NCI-H1417 (cell line): Measurements from ENCODE around the gene CALHM6.

Source experiments
- DNase-seq, 3 experiments: peaks; one replicate each; lab custom pipeline; 2025; lab: John Stamatoyannopoulos, UW

The CALHM6 gene

DNA sequence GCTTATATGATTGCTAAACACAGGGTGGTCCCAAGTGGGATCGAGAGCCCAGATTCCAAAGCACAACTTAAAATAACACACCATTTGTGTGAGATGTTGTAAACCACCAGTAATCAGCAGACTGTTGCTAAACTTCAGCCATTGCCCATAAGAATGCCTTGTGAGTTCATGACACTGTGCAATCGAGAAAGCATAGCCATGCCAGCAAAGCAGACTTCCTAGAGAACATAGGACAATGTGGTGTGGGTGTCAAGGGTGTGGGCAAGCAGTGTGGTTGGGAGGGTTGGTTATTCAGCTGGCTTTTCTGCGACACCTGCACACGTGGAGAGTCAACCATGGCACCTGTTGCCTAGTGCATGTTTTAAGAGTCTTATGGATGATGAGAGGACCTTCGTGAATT, 16.1 kb upstream of the CALHM6 start:
- no peak for DNase-seq

DNA sequence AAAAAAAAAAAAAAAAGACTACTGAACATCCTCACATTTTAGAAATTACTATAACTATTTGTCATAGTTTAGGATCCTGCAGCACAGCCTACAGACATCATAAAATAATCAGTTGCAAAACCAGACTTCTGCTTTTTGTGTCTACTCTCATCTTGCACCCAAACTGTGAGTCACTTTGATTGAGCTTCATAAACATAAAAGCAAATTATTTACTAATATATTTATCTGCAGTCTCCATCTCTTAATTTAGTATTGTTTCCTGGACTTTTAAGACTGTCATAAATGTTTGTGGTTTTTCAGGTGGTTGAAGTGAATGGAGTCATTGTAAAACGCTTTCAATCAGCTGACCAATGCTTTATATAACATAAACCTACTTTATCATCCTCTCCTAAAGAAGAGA, 14.8 kb upstream of the CALHM6 start:
- no peak for DNase-seq

DNA sequence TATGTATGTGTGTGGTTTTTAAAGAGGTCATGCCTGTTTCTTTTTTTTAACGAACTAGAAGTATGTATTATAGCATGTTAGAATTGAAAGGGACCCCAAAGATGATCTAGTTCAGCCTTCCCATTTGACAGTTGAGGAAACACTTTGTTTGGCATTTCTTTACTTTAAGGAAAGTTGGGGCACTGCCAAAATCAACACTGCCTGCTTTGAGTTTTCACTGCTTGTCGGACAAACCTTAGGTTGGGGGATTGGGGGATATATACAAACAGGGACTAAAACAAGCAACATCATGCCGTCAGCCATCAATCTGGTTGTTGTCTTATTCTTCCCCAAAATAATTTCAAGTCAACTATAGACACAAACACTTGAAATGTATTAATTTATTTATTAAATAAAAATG, 14.1 kb upstream of the CALHM6 start:
- DNase-seq = no peak

DNA sequence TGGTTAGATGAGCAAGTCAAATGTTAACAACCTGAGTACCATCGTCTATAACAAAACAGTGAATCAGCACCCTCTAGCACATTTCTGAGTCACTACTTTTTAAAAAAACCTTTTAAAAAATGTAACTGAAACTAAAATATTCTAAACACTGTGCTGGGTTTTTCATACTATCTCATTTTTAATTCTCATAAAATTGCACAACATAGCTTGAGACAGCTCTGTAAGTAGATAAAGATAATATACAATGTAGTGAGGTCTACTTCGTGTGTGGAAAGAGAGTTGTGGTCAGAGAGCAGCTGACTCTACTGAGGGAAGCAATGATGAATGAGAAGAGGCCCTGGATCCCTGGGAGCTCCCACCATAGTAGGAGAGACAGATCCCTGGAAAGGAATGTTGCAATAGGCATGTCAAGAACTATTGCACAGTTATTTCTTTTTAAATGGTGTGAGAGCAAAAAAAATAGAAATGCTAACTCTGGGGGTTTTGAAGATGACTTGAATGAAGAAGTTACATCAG, 13.6 kb upstream of the CALHM6 start:
- DNase-seq = no peak

DNA sequence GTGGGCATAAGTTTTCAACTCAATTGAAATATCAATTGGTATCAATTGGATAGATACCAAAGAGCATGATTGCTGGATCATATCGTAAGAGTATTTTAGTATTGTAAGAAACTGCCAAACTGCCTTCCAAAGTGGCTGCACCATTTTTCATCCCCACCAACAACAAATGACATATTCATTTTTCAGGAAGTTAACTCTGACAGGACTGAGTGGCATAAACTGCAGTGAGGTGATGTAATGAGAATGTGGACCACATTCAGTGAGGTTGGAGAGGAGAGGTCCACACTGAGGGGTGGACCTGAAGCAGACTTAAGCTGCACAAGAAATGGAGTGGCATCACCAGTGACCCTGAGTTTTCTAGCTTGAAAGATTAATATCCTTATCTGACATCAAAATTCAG, 11.6 kb upstream of the CALHM6 start:
- no peak for DNase-seq

DNA sequence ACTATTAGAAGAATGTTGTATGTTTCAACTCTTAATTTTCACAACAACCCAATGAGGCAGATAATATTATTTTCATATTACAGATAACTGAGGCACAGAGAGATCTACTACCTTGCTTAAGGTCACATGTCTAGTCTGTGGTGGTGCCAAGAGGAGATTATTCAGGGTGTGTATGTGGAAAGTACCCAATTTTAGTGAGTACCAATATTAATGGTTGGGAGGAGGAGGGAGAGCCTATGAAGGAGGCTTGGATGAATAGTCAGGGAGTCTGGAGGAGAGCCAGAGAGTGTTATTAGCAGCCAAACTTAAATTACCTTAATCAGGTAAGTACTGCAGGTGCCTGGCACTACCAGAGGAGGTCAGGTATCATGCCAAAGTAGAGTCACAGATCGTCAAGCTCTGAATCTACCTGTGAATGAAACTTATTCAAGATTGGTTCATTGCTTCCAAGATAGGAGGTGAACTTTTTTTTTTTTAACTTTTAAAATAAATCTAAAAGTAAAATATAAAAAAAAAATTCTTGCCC, 10.9 kb upstream of the CALHM6 start:
- no peak for DNase-seq

DNA sequence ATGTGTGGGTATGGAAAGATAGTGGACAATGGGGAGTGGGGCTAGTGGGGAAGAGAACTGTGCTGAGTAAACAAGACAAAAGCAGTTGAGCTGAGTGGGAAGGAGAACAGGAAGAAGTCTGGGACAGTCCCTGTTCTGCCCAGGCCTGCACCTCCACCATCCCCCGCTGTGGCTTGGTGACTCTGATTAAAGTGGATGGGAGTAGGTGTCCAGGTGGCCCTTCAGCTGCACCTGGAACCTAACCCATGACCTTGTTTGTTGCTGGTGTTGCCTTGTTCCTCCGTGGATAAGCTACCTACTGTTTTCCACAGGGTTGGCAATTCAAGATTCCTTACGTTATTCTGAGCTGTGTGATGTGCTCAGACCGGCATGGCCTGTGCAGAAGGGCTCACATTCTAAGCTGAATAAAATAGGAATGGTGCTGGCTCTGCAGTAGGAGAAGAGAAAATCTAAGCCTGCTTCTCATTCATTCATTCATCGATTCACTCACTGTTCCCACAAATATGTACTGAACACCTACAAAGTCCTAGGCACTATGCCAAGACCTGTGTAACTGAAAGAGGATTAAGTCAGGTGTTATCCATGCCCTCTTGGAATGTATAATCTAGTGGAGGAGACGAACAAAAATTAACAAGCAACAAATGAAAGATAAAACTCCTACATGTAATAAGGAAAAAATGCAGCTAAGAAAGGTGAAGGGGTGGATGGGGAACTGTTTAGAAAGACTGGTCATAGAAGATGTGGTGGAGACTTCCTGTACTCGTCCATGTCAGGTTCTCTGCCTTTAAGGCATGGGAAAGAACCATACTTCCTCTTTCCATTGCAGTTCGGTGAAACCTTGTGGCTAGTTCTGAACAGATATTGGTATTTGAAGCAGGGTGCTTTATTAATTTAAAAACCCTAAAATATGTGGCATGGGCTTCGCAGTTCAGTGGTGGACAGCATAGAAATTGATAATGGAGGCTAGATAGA, 10.1 kb upstream of the CALHM6 start:
- DNase-seq = peak in 1 of 3 experiments; percentile 8

DNA sequence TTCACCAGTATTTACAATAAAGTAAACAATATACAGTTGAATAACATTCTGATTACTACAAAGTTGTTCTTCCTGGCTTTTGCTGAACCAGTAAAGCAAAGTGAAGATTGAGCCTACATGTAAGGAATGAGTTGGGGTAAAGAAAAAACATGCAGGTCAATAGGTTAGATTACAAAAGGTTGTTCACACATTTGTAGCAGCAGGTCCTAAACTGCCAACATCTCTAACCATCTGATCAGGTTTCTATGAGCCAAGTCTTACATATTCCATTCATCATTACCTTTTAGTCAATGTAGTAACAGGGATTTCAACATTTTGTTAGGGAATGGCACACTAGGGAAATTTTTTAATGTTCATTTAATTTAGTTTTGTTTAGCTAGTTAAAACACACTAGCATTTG, 9.3 kb upstream of the CALHM6 start:
- DNase-seq = no peak

DNA sequence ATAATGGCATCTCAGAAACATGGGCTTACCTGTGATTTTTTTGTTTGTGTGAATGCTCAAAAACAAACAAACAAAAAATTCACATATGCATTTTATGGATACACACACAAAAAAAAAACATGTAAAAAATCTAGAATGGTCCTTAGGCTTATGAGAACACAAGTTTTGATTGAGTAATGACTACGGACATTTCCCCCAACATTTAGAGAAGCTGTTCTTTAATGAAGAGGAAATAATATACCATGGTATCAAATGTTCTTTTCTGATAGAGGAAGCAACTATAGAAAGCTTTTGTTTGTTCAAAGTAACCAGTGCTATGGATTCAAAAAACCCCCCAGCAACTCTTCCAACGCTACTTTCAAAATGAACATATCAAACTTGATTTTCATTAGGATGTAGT, 8.6 kb upstream of the CALHM6 start:
- no peak for DNase-seq

DNA sequence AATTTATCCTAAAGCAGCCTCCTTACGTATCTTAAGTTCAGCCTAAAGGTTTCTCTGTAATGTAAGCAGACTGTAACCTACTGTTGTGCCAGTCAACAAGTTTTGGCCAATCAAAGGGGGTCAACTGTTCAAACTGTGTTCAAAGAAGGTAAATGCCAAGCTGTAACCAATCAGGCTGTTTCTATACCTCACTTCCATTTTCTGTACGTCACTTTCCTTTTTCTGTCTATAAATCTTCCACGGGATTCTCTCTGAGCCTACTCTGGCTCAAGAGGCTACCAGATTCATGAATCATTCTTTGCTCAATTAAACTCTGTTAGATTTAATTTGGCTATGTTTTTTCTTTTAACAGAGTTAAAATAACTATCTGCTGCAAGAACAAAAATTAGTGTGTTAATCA, 5.1 kb upstream of the CALHM6 start:
- DNase-seq = no peak

DNA sequence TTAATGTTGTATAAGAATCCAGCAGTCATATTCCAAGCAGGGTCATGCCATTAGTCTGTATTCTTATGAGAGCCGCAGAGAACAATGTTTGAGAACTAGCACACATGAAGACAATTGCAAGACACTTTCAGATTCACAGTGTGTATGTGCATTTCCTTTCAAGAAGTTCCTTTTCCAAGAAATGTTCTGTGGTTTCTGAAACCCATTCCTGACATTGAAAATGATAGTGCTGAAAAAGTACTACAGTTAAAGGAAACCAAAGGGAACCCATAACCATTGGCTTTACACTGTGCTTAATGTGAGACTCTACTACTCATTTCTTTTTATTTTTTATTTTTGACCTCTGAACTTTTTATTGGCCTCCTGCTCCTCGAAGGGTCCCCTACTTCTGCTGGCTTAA, 4.2 kb upstream of the CALHM6 start:
- DNase-seq = no peak

DNA sequence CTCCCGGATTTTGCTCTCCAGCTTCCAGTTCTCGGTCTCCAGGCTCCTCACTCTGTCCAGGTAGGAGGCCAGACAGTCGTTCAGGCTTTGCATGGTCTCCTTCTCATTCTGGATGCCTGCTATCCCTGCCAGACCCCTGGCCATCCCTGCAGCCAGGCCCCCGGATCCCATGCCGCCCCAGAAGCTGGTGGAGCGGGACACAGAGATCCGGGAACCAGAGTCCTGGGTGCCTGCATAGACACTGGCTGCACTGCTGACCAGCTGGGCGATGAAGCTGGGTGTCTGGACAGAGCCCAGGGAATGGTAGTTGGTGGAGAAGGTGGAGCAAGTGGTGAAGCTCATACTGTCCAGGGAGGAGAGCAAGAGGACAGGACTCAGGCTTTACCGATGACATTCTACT, 2.9 kb upstream of the CALHM6 start:
- DNase-seq = no peak

DNA sequence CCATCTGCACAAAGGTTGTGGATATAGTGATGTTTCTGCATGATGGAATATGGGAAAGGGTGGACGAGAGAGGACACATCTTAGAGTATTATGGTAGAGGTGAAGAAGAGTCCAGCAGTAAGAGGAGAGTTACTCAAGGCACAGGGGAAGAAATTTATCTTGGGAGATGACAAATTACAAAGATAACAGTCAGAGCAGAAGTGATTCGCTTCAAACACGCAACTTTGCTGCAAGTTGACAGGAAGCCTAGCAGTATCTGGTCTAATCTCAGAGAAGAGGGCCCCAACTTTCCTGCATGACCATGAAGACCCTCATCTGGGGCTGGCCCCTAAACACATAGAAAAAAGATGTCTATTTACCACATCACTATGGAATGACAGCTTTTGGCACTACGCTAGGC, 1.2 kb upstream of the CALHM6 start:
- DNase-seq = no peak

DNA sequence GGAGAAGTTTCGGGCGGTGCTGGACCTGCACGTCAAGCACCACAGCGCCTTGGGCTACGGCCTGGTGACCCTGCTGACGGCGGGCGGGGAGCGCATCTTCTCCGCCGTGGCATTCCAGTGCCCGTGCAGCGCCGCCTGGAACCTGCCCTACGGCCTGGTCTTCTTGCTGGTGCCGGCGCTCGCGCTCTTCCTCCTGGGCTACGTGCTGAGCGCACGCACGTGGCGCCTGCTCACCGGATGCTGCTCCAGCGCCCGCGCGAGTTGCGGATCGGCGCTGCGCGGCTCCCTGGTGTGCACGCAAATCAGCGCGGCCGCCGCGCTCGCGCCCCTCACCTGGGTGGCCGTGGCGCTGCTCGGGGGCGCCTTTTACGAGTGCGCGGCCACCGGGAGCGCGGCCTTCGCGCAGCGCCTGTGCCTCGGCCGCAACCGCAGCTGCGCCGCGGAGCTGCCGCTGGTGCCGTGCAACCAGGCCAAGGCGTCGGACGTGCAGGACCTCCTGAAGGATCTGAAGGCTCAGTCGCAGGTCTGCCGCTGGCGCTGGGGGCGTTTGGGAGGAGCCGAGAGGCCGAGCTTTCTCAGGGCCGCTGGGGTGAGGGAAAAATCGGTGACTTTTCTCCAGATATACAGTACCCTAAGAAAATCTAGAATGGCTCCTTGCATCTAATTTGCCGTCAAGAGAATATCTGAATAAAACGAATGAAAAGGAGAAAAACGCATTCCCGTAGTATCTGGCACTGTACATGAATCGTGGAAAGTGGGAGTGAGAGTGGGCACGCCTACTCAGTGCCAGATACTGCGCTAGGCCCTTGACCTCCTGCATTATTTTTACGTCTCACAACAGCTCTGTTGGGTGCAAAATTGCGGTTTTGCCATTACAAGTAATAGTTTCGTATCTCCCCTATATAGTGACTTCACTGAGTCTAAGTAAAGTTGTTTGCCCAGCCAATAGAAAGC, 1.0 kb downstream of the CALHM6 start:
- DNase-seq = peak in 2 of 3 experiments; percentile 76 to 79

DNA sequence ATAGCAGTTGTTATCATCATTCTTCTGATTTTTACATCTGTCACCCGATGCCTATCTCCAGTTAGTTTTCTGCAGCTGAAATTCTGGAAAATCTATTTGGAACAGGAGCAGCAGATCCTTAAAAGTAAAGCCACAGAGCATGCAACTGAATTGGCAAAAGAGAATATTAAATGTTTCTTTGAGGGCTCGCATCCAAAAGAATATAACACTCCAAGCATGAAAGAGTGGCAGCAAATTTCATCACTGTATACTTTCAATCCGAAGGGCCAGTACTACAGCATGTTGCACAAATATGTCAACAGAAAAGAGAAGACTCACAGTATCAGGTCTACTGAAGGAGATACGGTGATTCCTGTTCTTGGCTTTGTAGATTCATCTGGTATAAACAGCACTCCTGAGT, 2.1 kb downstream of the CALHM6 start:
- no peak for DNase-seq

DNA sequence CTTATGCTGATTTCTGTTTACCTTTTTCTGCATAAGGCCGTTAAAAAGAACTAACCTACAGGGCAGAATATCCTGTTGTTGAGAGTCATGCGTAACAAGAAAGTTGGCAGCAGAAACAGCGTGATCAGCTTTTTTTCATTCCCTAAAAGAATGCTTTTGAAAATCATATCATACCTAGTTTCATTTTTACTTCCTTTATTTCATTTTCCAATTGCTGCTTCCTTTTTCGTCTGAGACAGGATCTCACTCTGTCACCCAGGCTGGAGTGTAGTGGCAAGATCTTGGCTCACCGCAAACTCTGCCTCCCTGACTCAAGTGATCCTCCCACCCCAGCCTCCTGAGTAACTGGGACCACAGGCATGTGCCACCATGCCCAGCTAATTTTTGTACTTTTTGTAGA, 4.1 kb downstream of the CALHM6 start:
- no peak for DNase-seq

DNA sequence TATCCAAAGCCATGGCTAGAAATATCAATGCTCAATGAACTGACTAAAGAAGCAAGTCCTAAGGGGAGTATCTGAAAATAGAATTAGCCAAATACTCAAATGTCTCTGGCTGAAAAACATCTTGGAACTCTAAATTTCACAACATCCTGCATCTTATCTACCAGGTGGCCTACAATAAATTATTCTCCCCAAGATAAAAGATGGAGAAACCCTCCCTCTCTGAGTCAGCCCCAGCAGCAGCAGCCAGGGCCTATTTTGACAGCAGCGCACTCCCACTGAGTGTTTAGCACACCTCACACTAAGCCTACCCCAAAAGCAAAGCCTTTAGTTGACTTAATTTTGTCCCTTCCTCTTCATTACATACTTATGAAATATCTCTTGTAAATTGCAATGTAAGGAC, 5.9 kb downstream of the CALHM6 start:
- no peak for DNase-seq

DNA sequence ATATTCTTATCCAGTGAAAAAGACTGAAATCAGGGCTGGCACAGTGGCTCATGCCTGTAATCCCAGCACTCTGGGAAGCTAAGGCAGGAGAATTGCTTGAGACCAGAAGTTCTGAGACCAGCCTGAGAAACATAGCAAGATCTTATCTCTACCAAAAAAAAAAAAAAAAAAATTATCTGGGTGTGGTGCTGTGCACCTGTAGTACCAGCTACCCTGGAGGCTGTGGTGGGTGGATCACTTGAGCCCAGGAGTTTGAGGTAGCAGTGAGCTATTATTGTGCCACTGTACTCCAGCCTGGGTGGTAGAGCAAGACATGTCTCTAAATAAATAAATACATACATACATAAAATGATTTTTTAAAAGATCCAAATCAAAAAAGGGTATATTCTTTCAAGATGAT, 6.3 kb downstream of the CALHM6 start:
- DNase-seq = no peak

DNA sequence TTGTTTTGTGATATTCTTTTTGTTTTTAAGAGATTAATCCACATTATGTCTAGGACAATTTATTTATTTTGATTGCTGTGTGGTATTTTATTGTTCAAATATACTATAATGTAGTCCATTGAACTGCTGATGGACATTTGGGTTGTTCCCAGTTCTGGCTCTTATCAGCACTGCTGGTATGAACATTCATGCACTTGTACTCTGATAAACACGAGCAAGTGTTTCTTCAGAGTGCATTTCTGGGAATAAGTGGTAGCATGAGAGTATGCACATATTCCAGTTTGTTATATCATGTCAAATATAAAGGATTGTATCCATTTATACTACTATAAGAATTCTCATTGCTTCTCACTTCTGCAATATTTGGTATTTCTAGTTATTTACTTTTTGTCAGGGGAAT, 7.1 kb downstream of the CALHM6 start:
- DNase-seq = no peak

DNA sequence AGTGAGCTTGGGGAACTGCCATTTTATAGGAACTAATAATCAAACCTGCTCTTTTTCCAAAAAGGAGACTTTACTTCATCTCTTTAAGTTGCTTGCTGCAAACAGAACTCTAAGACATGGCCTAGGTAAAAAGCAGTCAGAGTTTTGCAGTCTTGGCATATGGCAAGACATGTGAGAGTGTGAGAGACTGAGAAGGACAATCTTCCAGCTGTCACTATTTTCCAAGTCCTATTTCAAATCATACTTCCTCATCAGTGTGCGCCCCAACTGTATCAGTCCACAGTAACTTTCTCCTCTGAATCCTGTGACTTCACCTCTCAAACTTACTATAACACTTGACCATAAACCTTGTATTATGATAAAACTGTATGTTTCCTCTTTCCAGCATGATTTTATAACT, 10.4 kb downstream of the CALHM6 start:
- DNase-seq = no peak

DNA sequence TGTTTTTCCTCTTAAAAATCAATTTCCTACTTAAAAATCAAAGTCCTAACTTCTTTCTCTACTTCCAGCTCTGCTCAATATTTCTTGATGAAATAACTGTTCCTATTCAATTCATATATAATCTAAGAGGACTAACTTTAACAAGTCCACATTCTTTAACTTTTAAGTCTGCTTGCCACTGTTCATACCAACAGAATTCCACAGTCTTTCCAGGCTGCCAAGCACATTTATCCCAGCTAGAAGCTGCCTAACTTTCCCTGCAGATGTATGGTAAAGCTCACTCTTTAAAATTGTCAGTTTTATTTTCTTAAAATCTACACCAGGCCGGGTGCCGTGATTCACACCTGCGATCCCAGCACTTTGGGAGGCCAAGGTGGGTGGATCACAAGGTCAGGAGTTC, 11.5 kb downstream of the CALHM6 start:
- DNase-seq = no peak

DNA sequence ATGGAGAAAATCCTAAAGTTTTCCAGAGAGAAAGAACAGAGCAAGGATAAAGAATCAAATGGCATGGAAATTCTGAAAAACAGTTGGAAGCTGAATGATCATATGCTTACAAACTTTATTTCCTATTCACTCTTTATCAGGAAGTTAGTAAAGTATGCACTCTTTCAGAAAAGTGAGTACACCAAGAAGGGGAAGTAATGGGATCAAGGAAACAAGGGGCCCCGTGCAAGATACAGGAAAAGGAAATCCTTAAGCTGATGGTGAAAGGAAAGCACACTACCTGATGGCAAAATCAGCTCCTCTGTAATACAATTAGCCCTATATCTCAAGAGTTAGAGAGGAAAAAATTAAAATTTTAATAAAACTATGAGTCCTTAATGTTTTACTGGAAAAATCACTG, 14.0 kb downstream of the CALHM6 start:
- no peak for DNase-seq
